Mammary epithelial cell (primary cell): Measurements from ENCODE around the gene AP4M1.

Experiments used
- CTCF ChIP-seq, 2 donors: IDR thresholded peaks in 1 of 2; conservative IDR thresholded peaks in 1 of 2; 2 replicates each; pipeline ENCODE4 v1.5.1; 2011 to 2012; ENCODE audit warnings: inconsistent platforms in 2 of 2, low read length in 2 of 2, mild to moderate bottlenecking in 2 of 2, control low read depth in 1 of 2, low read depth in 1 of 2; ENCODE audit not compliant: insufficient read depth in 1 of 2; ENCODE audit errors: extremely low read depth in 1 of 2
- EZH2 ChIP-seq: IDR thresholded peaks from 2 replicates; pipeline ENCODE4 v1.6.1; 2012; ENCODE audit warnings: low read length, inconsistent platforms, borderline replicate concordance

GRCh38 chr7:100093498-100093897, 7.9 kb upstream of the AP4M1 start:
- no peak for TF ChIP-seq CTCF (conservative IDR thresholded peaks at IDR 0.05 in 1 of 2, IDR thresholded peaks at IDR 0.05 in 1 of 2; ENCODE audit: extremely low read depth in 1 of 2, insufficient read depth in 1 of 2, low read depth in 1 of 2, low read length in 2 of 2)
- no peak for TF ChIP-seq EZH2
